ENCODE results near the gene UNC50.

GRCh38 chr2:98649992-98650375, 41.6 kb downstream of the UNC50 start:
- TF ChIP-seq CTCF (IDR thresholded peaks at IDR 0.05; ENCODE audit: insufficient read depth, low read length, poor library complexity, severe bottlenecking) (no peak), EZH2phosphoT487 (conservative IDR thresholded peaks at IDR 0.05; ENCODE audit: low read length) (no peak)

Data from SU-DHL-6 (cell line).